Lung (tissue), 12 donors: ENCODE results near the gene AIP. TPM values are rescaled to one million over a fixed set of nuclear protein-coding genes. Genes with fewer than 3 reads are reported as not detected.

Source experiments
- ATAC-seq: fragments of 200-7000 bp; cut with Tn5 transposase; one replicate; pipeline ENCODE4 v1.9.1; 2020; ENCODE audit warnings: moderate number of reproducible peaks; ENCODE audit not compliant: insufficient read depth, low FRiP score
- DNase-seq, 3 donors: peaks; one replicate each; pipeline ENCODE4 v3.0.0-alpha.2; 2013 to 2017
- H3K27ac ChIP-seq, 2 donors: one replicate each; pipeline ENCODE4 v1.5.1; 2013; ENCODE audit warnings: mild to moderate bottlenecking in 2 of 2, moderate library complexity in 2 of 2, control low read depth in 1 of 2, inconsistent platforms in 1 of 2, low read depth in 1 of 2, low read length in 1 of 2
- H3K27me3 ChIP-seq, 3 donors: one replicate each; pipeline ENCODE4 v1.5.1; 2013; ENCODE audit warnings: low read length in 2 of 3; ENCODE audit not compliant: control insufficient read depth in 3 of 3, insufficient read depth in 3 of 3
- H3K36me3 ChIP-seq, 4 donors: one replicate each; pipeline ENCODE4 v1.5.1; 2013; ENCODE audit warnings: low read length in 4 of 4, mild to moderate bottlenecking in 1 of 4, moderate library complexity in 1 of 4; ENCODE audit not compliant: control insufficient read depth in 4 of 4, insufficient read depth in 4 of 4
- H3K4me1 ChIP-seq, 5 donors: one replicate each; pipeline ENCODE4 v1.5.1; 2013; ENCODE audit warnings: low read length in 5 of 5, mild to moderate bottlenecking in 2 of 5, moderate library complexity in 1 of 5; ENCODE audit not compliant: control insufficient read depth in 5 of 5, insufficient read depth in 5 of 5
- H3K4me3 ChIP-seq: one replicate; pipeline ENCODE4 v1.5.1; 2013; ENCODE audit warnings: mild to moderate bottlenecking, control low read depth, moderate library complexity
- H3K9ac ChIP-seq, 2 donors: one replicate each; pipeline ENCODE4 v1.5.1; 2013; ENCODE audit warnings: low read length in 2 of 2, control low read depth in 1 of 2; ENCODE audit not compliant: insufficient read depth in 1 of 2
- H3K9me3 ChIP-seq, 4 donors: one replicate each; pipeline ENCODE4 v1.5.1; 2013; ENCODE audit warnings: low read length in 3 of 4, mild to moderate bottlenecking in 1 of 4, moderate library complexity in 1 of 4; ENCODE audit not compliant: control insufficient read depth in 4 of 4, insufficient read depth in 3 of 4
- WGBS, 2 donors: extraction: QIAGEN DNeasy Blood & Tissue Kit; methylation state at CpG; one replicate each; pipeline ENCODE4 v1.1.7; 2013; 5-methylcytosine and 5-hydroxymethylcytosine counted together
- polyA plus RNA-seq, 2 donors: library from polyadenylated mRNA; stranded (reverse); fragments of 200-250 nt; gene quantifications; one replicate each; pipeline ENCODE4 v1.2.1, GENCODE V29; 2013
- total RNA-seq, 2 donors: library from RNA; depleted of rRNA in 1 of 2; stranded (reverse); fragments of >200 nt in 1 of 2; gene quantifications; one replicate each; pipeline ENCODE4 v1.2.1, GENCODE V29; 2014 to 2021
- TF ChIP-seq, protein P1 (sequence below): IDR thresholded peaks from 2 replicates; pipeline ENCODE4 v1.5.1; 2012; ENCODE audit warnings: mild to moderate bottlenecking; ENCODE audit errors: control extremely low read depth, extremely low read depth
- donor health status: control.
- donor health status: control.
- donor health status: Bipolar disorder and iron deficiency.
- donor health status: healthy.
- donor health status: DM: yes; HTN: yes; CAD: no.

Gene AIP
- total and polyA plus RNA-seq, 4 donors: 60.0 to 126 (median 73.8) TPM

DNA sequence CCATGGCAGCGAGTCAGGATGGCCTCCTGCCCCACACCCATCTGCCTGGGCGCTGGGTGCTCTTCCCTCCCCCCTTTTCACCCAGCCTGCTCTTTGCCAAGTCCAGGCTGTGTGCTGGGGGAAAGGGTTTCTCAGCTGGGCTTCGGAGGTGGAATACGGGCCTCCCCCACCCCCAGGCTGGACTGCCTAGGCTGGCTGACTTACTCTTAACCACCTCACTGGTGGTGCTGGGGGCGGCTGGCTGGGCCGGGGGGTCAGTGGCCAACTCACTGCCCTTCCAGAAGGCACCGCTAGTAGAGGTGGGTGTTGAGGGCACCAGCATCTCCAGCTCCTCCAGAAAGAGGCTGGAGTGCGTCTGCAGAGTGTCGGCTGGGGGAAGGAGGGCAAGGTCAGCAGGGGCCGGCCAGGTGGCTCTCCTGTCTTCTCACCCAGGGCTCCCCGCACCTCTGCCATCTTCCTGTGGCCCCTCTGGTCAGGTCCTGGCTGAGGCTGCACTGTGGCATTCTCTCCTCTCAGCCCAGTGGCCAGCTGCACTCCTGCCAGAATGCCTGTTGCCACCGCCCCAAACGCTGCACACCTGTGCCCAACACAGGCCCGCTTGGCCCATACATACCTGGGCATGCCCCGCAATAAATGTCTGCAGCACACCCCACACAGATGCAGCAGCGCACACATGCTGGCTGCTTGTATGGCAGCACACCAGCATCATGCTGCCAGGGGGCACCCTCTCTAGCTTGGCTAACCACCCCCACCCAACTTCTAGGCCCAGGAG is 12.6 kb downstream of the AIP start:
- peaks cover 0 to 3% (median 0%) of the 10 kb centered on the region in 4 donors for H3K9me3 ChIP-seq
- TF ChIP-seq, protein P1, sequence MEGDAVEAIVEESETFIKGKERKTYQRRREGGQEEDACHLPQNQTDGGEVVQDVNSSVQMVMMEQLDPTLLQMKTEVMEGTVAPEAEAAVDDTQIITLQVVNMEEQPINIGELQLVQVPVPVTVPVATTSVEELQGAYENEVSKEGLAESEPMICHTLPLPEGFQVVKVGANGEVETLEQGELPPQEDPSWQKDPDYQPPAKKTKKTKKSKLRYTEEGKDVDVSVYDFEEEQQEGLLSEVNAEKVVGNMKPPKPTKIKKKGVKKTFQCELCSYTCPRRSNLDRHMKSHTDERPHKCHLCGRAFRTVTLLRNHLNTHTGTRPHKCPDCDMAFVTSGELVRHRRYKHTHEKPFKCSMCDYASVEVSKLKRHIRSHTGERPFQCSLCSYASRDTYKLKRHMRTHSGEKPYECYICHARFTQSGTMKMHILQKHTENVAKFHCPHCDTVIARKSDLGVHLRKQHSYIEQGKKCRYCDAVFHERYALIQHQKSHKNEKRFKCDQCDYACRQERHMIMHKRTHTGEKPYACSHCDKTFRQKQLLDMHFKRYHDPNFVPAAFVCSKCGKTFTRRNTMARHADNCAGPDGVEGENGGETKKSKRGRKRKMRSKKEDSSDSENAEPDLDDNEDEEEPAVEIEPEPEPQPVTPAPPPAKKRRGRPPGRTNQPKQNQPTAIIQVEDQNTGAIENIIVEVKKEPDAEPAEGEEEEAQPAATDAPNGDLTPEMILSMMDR: no peak
- peaks cover 0 to 70% (median 17%) of the 10 kb centered on the region in 4 donors for H3K36me3 ChIP-seq
- H3K27ac ChIP-seq: no peak overlapping the region
- DNase-seq (no peak), ATAC-seq (no peak)
- WGBS, 2 donors: 91 to 95% methylated on average over 14 to 16 of the region's 16 CpGs
- H3K27me3 ChIP-seq: no peaks in the 10 kb centered on the region
- no peak overlapping the region for H3K9ac ChIP-seq
- H3K4me3 ChIP-seq: no peak overlapping the region
- H3K4me1 ChIP-seq: no peaks in the 10 kb centered on the region

DNA sequence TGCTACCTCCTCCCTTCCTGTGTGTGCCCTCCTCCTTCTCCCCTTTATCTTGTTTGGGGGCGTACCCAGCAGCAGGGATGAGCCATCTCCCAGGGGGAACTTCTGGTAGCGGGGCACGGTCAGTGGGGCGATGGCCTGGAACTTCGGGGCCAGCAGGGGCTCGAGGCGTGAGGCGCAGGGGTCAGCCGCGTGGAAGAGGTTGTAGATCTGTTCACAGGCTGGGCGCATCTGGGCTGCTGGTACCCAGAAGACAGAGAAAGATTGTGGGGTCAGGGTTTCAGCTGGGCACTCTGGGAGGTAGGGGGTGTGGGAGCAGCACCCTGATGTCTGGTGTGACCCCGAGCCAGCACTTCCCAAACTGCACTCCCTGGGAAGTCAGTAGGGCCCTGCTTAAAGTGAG is 13.3 kb downstream of the AIP start:
- Histone ChIP-seq H3K9me3 (peaks cover 0 to 3% (median 0%) of the 10 kb centered on the region in 4 donors), H3K36me3 (peaks cover 0 to 63% (median 14%) of the 10 kb centered on the region in 4 donors), H3K9ac (no peak overlapping the region), H3K4me1 (no peaks in the 10 kb centered on the region), H3K4me3 (no peak overlapping the region), H3K27me3 (no peaks in the 10 kb centered on the region), H3K27ac (no peak overlapping the region)
- DNase-seq: no peak
- 95 to 98% methylated on average over 12 of the region's 12 CpGs for WGBS, 2 donors
- no peak for ATAC-seq
- TF ChIP-seq, protein P1: no peak

DNA sequence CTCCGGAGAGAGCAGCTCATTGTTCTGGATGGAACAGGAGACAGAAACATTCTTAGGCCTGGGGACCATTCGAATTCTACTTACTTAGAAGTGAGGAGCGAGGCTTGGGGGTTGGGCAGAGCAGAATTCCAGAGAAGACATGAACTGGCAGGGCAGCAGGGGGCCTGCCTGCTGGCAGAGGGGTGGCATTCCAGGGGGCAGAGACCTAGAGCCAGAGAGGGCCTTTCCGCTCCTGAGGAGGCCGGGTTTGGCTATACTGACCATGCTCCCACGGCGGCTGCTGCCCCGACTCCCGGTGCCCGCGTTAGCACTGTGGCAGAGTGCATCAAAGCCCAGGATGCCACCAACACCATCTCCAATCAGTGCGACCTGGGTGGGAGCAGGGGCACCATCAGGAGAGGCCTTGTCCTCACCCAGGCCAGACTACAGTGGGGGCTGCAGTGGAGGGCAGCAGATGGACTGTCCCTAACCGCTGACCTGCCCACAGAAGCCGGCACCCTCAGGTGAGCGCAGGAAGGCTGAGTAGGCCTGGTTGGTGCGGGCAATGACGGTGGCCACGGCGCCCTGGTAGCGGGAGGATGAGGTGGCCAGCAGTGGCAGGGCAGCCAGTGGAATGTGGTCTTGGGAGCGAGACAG is 14.9 kb downstream of the AIP start:
- H3K4me3 ChIP-seq: no peak overlapping the region
- peaks cover 3 to 51% (median 15%) of the 10 kb centered on the region in 4 donors for H3K36me3 ChIP-seq
- no peaks in the 10 kb centered on the region for H3K27me3 ChIP-seq
- WGBS, 2 donors: 96 to 98% methylated on average over 21 of the region's 21 CpGs
- no peak for DNase-seq
- TF ChIP-seq, protein P1: no peak
- no peaks in the 10 kb centered on the region for H3K4me1 ChIP-seq
- no peak overlapping the region for H3K27ac ChIP-seq
- H3K9ac ChIP-seq: no peak overlapping the region
- H3K9me3 ChIP-seq: peaks cover 0 to 3% (median 0%) of the 10 kb centered on the region in 4 donors
- ATAC-seq: no peak
